DOHH2 (cell line): ENCODE results near the gene KCNAB1.

Experiments
- H3F3A ChIP-seq: fragments of 200-600 bp; sonication (generic), shearing (Covaris generic); 2 replicates; pipeline ENCODE4 v1.6.0; 2016; ENCODE audit warnings: antibody characterized with exemption, mild to moderate bottlenecking; ENCODE audit not compliant: control insufficient read depth, insufficient read depth
- H3K27ac ChIP-seq: fragments of 200-600 bp; sonication (generic); 2 replicates; pipeline ENCODE4 v1.5.1; 2014; ENCODE audit warnings: low read depth, mild to moderate bottlenecking, low read length, moderate library complexity
- H3K27me3 ChIP-seq: fragments of 200-600 bp; sonication (generic); 2 replicates; pipeline ENCODE4 v1.6.1; 2014; ENCODE audit warnings: mild to moderate bottlenecking, low read length, mixed read lengths; ENCODE audit not compliant: control insufficient read depth
- H3K36me3 ChIP-seq: fragments of 200-600 bp; sonication (generic); 2 replicates; pipeline ENCODE4 v1.6.1; 2014; ENCODE audit warnings: mild to moderate bottlenecking, low read length, moderate library complexity, mixed read lengths; ENCODE audit not compliant: control insufficient read depth
- H3K4me1 ChIP-seq: fragments of 200-600 bp; sonication (generic); 2 replicates; pipeline ENCODE4 v1.6.1; 2014; ENCODE audit warnings: mild to moderate bottlenecking, low read length, mixed read lengths; ENCODE audit not compliant: control insufficient read depth
- H3K4me2 ChIP-seq: fragments of 200-600 bp; sonication (generic); 2 replicates; pipeline ENCODE4 v1.6.0; 2014; ENCODE audit warnings: mild to moderate bottlenecking, low read length, moderate library complexity
- H3K4me3 ChIP-seq: fragments of 200-600 bp; sonication (generic); 2 replicates; pipeline ENCODE4 v1.5.1; 2014; ENCODE audit warnings: mild to moderate bottlenecking, low read length, mixed read lengths
- H3K79me2 ChIP-seq: fragments of 200-600 bp; sonication (generic); 2 replicates; pipeline ENCODE4 v1.6.1; 2014; ENCODE audit warnings: mild to moderate bottlenecking, low read length, mixed read lengths; ENCODE audit not compliant: control insufficient read depth
- H3K9me2 ChIP-seq: fragments of 200-600 bp; sonication (generic); replicated peaks from 2 replicates; pipeline ENCODE4 v1.6.1; 2014; ENCODE audit warnings: mild to moderate bottlenecking, low read length, mixed read lengths; ENCODE audit not compliant: control insufficient read depth
- H3K9me3 ChIP-seq: fragments of 200-600 bp; sonication (generic); 2 replicates; pipeline ENCODE4 v1.6.1; 2014; ENCODE audit warnings: antibody characterized with exemption, low read length, mixed read lengths; ENCODE audit not compliant: control insufficient read depth, insufficient read depth
- H4K20me1 ChIP-seq: fragments of 200-600 bp; sonication (generic); 2 replicates; pipeline ENCODE4 v1.6.0; 2014; ENCODE audit warnings: low read depth, mild to moderate bottlenecking, antibody characterized with exemption, low read length, moderate library complexity; ENCODE audit not compliant: control insufficient read depth, insufficient read depth
- EZH2phosphoT487 ChIP-seq: fragments of 200-600 bp; sonication (generic); IDR thresholded peaks from 2 replicates; pipeline ENCODE4 v1.6.1; 2017; ENCODE audit warnings: borderline replicate concordance, mild to moderate bottlenecking, antibody characterized with exemption, low read length, moderate library complexity, mixed read lengths
- TF ChIP-seq, protein P1 (sequence below): fragments of 200-600 bp; sonication (generic); IDR thresholded peaks from one replicate; pipeline ENCODE4 v1.5.1; 2014; ENCODE audit warnings: antibody characterized with exemption, mild to moderate bottlenecking, low read depth, low read length; ENCODE audit not compliant: poor library complexity, severe bottlenecking

Gene KCNAB1

GRCh38 chr3:156497326-156497725 is 376.9 kb downstream of the KCNAB1 start:
- Histone ChIP-seq H3K4me2 (no peak overlapping the region), H3K9me3 (peaks cover 7% of the 10 kb centered on the region; the same call in 1 of the 2 replicates), H3K27me3 (peaks cover 5% of the 10 kb centered on the region; the same call in 1 of the 2 replicates), H3K27ac (no peak overlapping the region), H3K4me1 (no peaks in the 10 kb centered on the region), H3K36me3 (no peaks in the 10 kb centered on the region), H3K4me3 (no peak overlapping the region), H3F3A (no peaks in the 10 kb centered on the region), H3K79me2 (no peaks in the 10 kb centered on the region), H3K9me2 (no peaks in the 10 kb centered on the region), H4K20me1 (no peaks in the 10 kb centered on the region)
- TF ChIP-seq EZH2phosphoT487: no peak
- TF ChIP-seq, protein P1, sequence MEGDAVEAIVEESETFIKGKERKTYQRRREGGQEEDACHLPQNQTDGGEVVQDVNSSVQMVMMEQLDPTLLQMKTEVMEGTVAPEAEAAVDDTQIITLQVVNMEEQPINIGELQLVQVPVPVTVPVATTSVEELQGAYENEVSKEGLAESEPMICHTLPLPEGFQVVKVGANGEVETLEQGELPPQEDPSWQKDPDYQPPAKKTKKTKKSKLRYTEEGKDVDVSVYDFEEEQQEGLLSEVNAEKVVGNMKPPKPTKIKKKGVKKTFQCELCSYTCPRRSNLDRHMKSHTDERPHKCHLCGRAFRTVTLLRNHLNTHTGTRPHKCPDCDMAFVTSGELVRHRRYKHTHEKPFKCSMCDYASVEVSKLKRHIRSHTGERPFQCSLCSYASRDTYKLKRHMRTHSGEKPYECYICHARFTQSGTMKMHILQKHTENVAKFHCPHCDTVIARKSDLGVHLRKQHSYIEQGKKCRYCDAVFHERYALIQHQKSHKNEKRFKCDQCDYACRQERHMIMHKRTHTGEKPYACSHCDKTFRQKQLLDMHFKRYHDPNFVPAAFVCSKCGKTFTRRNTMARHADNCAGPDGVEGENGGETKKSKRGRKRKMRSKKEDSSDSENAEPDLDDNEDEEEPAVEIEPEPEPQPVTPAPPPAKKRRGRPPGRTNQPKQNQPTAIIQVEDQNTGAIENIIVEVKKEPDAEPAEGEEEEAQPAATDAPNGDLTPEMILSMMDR: no peak

- no peak overlapping the region for H3K4me3 ChIP-seq
- TF ChIP-seq, protein P1: no peak
- TF ChIP-seq EZH2phosphoT487: no peak
- H3F3A ChIP-seq: no peaks in the 10 kb centered on the region
- no peaks in the 10 kb centered on the region for H3K9me2 ChIP-seq
- H3K4me2 ChIP-seq: no peak overlapping the region
- H3K79me2 ChIP-seq: no peaks in the 10 kb centered on the region
- H3K27ac ChIP-seq: no peak overlapping the region
- H3K9me3 ChIP-seq: peaks cover 7% of the 10 kb centered on the region; the same call in 1 of the 2 replicates
- H4K20me1 ChIP-seq: no peaks in the 10 kb centered on the region
- H3K36me3 ChIP-seq: no peaks in the 10 kb centered on the region
- H3K4me1 ChIP-seq: no peaks in the 10 kb centered on the region
- H3K27me3 ChIP-seq: peaks cover 5% of the 10 kb centered on the region; the same call in 1 of the 2 replicates
Measured at GRCh38 chr3:156498307-156498706, 377.9 kb downstream of the KCNAB1 start.

DNA sequence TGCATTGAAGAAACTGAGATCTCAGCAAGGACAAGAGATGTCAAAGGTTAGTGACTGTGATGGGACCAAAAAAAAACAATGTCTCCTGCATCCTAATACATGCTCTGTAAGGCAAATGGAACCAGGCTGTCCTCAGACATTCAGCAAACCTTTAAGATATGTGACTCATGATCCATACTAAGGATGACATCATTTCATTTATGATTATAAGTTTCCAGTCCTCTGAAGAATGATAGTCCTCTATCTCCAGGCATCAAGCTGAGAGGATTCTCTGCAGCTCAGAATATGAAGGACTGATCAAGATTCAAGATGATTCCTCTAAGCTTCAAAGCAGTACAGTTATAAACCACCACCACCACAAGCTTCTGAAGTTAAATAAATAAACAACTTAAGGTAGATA is 386.9 kb downstream of the KCNAB1 start:
- Histone ChIP-seq H3K27me3 (peaks cover 13% of the 10 kb centered on the region; the same call in 1 of the 2 replicates), H4K20me1 (no peaks in the 10 kb centered on the region), H3K4me3 (no peak overlapping the region), H3K9me2 (no peaks in the 10 kb centered on the region), H3K79me2 (no peaks in the 10 kb centered on the region), H3K27ac (no peak overlapping the region), H3K36me3 (no peaks in the 10 kb centered on the region), H3K4me2 (no peak overlapping the region), H3F3A (no peaks in the 10 kb centered on the region), H3K9me3 (no peaks in the 10 kb centered on the region), H3K4me1 (peaks cover 9% of the 10 kb centered on the region)
- TF ChIP-seq EZH2phosphoT487: no peak
- TF ChIP-seq, protein P1: no peak
